GM19467 (cell line): ENCODE data around the gene INPP5F.

Source experiments
- ATAC-seq: cut with Tn5 transposase; IDR thresholded peaks from one replicate; pipeline ENCODE4 v1.9.1; 2021; ENCODE audit warnings: mild to moderate bottlenecking, moderate library complexity; ENCODE audit not compliant: unreplicated experiment

INPP5F gene

GRCh38 chr10:119815671-119816070 lies 89.8 kb downstream of the INPP5F start:
- no peak for ATAC-seq

DNA sequence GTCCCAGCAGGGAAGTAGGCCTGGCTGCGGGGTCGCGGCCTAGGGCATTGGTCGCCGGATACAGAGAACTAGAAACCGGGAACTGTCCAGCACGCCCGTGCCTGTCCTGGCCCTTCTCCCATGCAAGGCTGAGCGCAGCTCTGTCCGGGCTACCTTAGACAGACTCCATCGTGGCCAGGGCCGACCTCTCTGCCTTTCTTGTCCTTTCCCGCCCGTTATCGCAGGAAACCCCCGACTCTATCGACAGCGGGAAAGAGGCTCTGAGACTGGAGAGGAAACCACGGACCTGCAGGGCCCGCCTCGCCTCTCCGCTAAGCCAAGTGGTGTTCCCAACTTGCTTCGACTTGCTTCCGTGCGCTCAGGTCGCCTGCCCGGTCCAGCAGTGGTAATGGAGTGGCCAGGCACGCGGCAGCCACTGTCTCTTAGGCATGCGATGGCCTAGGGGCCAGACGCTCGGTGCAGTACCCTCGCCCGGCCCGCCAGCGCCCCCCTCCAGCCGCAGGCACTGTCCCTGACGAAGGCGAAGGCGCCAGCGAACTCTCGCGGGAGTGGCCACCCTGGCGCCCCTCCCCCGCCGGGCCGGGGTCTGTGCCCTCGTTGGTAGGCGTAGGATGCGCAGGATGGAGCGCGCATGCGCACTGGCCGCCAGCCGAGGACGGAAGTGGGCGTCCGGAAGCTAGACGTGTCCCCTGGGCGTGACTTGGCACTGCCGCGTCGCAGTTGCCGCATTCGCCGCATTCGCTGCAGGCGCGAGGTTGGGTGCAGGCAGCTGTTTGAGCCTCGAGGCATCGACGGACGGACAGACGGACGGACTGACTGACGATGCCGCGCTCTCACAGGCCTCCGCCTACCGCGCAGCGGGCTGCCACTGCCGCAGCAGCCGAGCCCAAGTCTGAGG lies 92.4 kb downstream of the INPP5F start:
- no peak for ATAC-seq

- ATAC-seq: no peak
Observed at GRCh38 chr10:119818889-119819270, 93.0 kb downstream of the INPP5F start.

DNA sequence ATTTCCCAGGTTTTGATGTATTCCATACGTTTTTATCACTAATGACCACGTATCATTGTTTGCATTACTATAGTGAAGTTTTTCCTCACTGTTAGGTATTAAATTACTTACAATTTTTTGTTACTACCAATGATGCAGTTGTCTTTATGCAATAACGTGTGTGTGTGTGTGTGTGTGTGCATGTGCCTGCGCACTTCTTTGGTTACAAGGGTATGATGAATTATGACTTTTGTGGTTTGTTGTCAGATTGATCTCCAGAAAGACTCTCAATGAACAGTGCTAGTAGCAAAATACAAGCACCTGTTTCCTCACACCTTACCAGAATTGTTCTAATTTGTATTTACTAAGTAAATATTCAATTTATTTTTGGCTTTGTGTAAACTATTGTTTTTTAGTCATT lies 95.3 kb downstream of the INPP5F start:
- no peak for ATAC-seq

GRCh38 chr10:119824299-119824698 lies 98.4 kb downstream of the INPP5F start:
- ATAC-seq: no peak

GRCh38 chr10:119826771-119827170 lies 100.9 kb downstream of the INPP5F start:
- no peak for ATAC-seq

GRCh38 chr10:119827430-119827829 lies 101.6 kb downstream of the INPP5F start:
- ATAC-seq: no peak

GRCh38 chr10:119829429-119829828 lies 103.6 kb downstream of the INPP5F start:
- ATAC-seq: no peak

- no peak for ATAC-seq
Observed at GRCh38 chr10:119830851-119831250, 105.0 kb downstream of the INPP5F start.

GRCh38 chr10:119831656-119832055 lies 105.8 kb downstream of the INPP5F start:
- ATAC-seq: no peak

DNA sequence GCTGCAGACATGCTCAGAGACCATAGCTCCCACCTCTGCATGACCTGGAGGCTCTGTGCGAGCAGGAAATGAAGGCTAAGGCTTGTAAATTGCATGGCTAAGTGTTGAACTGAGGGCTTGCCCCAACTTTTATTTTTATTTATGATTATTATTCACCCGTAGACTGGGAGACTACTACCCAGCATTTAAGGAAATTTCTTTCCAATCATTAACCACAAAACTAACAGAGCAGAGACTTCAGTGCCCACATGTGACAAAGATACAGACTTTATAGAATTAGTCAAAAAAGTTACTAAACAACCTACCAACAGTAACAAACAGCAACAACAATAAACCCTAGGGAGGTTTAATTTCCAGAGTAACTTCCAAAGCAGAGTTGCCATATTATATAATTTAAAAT lies 107.1 kb downstream of the INPP5F start:
- no peak for ATAC-seq

- ATAC-seq: no peak
Observed at GRCh38 chr10:119834188-119834587, 108.3 kb downstream of the INPP5F start.

DNA sequence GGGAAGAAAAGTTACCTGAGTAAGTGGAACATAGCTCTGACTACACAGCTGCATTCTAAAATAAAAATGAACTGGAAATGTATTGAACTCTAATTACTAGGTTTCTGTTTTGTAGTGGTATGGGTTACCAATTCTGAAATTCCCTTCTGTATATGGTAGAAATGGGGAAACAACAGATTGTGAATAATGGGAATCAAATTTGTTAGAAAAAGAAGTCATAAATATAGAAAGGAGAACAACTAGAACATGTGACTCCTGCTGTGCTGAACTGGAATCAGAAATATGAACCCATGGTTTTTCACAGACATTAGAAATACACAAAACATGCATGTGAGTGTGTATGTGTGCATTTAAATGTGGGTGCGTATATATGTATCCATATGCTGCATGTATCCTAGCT lies 119.8 kb downstream of the INPP5F start:
- no peak for ATAC-seq

GRCh38 chr10:119849031-119849789 lies 123.4 kb downstream of the INPP5F start:
- ATAC-seq: no peak

DNA sequence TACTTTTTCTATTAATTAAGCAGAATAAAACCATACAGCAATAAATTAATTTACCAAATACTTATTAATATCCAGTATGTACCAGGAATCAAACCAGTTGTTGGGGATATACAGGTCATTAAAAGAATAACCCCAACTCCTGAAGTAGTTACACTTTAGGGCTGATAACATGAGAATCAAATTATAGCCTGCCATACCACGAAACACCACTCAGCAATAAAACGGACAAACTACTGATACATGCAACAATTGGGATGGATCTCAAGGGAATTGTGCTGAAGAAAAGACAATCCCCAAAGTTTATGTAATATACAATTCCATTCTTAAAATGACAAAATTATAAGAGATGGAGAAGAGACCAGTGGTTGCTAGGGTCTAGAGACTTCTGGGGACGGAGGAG lies 124.1 kb downstream of the INPP5F start:
- ATAC-seq: no peak

GRCh38 chr10:119852277-119852676 lies 126.4 kb downstream of the INPP5F start:
- no peak for ATAC-seq

DNA sequence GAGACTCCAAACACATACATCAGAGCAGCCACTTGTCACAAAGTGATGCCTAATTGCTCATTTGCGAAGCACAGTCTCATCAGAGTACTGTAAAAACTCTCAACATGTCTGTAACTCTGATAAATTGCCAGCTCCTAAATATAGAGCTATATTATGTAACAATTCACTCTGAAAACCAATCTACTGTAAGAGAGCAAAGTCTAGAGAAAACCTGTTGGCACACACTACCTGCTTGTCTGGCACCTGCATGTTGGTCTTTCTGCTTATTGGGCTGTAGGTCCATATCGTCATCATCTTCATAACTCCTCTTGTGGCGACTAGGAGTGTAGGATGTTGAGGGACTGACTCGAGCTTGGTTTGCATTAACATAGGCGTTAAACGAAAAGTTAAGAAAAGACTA lies 127.0 kb downstream of the INPP5F start:
- ATAC-seq: no peak

GRCh38 chr10:119853574-119853973 lies 127.7 kb downstream of the INPP5F start:
- no peak for ATAC-seq

DNA sequence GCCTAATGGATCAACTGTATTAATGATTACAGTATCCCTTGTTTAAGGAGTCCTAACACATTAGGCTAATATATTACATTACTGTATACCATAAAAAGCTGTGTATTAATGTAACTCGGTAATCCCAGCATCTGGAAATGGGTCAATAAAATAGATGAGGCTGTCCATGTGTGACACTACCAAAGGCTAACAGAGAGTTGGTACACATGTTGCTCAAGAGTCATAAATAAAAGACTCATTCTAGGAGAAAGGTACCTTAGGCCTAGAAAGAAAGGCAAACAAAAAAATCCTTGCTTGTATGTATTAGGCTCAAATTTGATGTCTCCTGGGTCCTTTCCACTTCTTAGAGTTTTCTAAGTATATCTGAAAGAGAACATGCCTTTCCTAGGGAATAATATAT lies 132.2 kb downstream of the INPP5F start:
- ATAC-seq: no peak

- no peak for ATAC-seq
Observed at GRCh38 chr10:119859420-119860258, 133.8 kb downstream of the INPP5F start.
